Esophagus squamous epithelium (tissue), 5 donors: ENCODE results near the gene SLC8A2. TPM values are rescaled to one million over a fixed set of nuclear protein-coding genes. Genes with fewer than 3 reads are reported as not detected.

ENCODE experiments used
- DNase-seq: peaks from one replicate; lab custom pipeline; 2025; lab: John Stamatoyannopoulos, UW
- H3K27ac ChIP-seq, 4 donors: fragments of 200-600 bp; sonication (generic); one replicate each; pipeline ENCODE4 v1.5.1; 2016 to 2019; ENCODE audit warnings: mild to moderate bottlenecking in 1 of 4
- H3K27me3 ChIP-seq, 4 donors: fragments of 200-600 bp; sonication (generic); 1 replicate in 3 of 4; 2 replicates in 1 of 4; pipeline versions ENCODE4 v1.5.1 to v1.6.0; 2017 to 2021; ENCODE audit warnings: antibody characterized with exemption in 1 of 4
- H3K36me3 ChIP-seq, 3 donors: fragments of 200-600 bp; sonication (generic); one replicate each; pipeline ENCODE4 v1.5.1; 2016 to 2019
- H3K4me1 ChIP-seq, 3 donors: fragments of 200-600 bp; sonication (generic); one replicate each; pipeline ENCODE4 v1.5.1; 2017 to 2019
- H3K4me3 ChIP-seq, 4 donors: fragments of 200-600 bp; sonication (generic); 1 replicate in 3 of 4; 2 replicates in 1 of 4; pipeline ENCODE4 v1.5.1; 2016 to 2019; ENCODE audit warnings: mild to moderate bottlenecking in 2 of 4, moderate library complexity in 1 of 4
- H3K9me3 ChIP-seq, 3 donors: fragments of 200-600 bp; sonication (generic); one replicate each; pipeline ENCODE4 v1.5.1; 2016 to 2019
- POLR2A ChIP-seq, 4 donors: fragments of 450-650 bp; IDR thresholded peaks; one replicate each; pipeline ENCODE4 v1.6.1; 2017; ENCODE audit warnings: antibody characterized with exemption in 4 of 4, mild to moderate bottlenecking in 4 of 4, moderate library complexity in 3 of 4
- WGBS, 2 donors: methylation state at CpG; one replicate each; pipeline ENCODE4 v1.1.5; 2018; 5-methylcytosine and 5-hydroxymethylcytosine counted together
- intact Hi-C: fragments of 100-400 bp; cut with DNase I; formaldehyde crosslinking; loops from one replicate; pipeline ENCODE4 v1.15.0; 2022
- total RNA-seq, 4 donors: library from RNA; depleted of rRNA; stranded (reverse); fragments of >200 nt; gene quantifications; one replicate each; pipeline ENCODE4 v1.1.0, GENCODE V29; 2016
- TF ChIP-seq, protein P1 (sequence below), 6 experiments: fragments of 450-650 bp in 4 of 6; fragments of 200-600 bp in 2 of 6; sonication (generic) in 2 of 6; IDR thresholded peaks; one replicate each; pipeline ENCODE4 v1.5.1; 2016 to 2019; ENCODE audit warnings: antibody characterized with exemption in 6 of 6, mild to moderate bottlenecking in 4 of 6, moderate library complexity in 4 of 6
- donor health status: DM: yes; HTN: yes; CAD: no.

The SLC8A2 gene
- total RNA-seq, 4 donors from 2014 or later = 0.08 to 5.0 (median 3.6) TPM; not detected in 1

DNA sequence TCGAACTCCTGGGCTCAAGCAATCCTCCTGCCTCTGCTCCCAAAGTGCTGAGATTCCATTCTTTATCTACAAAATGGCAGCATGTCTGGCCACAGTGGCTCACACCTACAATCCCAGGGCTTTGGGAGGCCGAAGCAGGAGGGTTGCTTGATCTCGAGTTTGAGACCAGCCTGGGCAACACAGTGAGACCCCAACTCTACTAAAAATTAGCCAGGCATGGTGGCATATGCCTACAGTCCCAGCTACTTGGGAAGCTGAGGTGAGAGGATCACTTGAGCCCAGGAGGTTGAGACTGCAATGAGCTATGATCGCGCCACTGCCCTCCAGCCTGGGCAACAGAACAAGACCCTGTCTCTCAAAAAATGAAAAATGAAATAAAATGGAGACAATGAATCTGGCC lies 37.0 kb upstream of the SLC8A2 start:
- peak overlapping the region in 3 of 4 donors; percentile 97 to 99 (median 99) for H3K27ac ChIP-seq
- no peaks in the 10 kb centered on the region for H3K9me3 ChIP-seq
- 51 to 52% methylated on average over 3 of the region's 5 CpGs for WGBS, 2 donors
- H3K36me3 ChIP-seq = peaks cover 0 to 30% (median 7%) of the 10 kb centered on the region in 3 donors
- H3K4me3 ChIP-seq = no peak overlapping the region
- no peaks in the 10 kb centered on the region for H3K27me3 ChIP-seq
- intact Hi-C loops = no loop called here
- TF ChIP-seq, protein P1, sequence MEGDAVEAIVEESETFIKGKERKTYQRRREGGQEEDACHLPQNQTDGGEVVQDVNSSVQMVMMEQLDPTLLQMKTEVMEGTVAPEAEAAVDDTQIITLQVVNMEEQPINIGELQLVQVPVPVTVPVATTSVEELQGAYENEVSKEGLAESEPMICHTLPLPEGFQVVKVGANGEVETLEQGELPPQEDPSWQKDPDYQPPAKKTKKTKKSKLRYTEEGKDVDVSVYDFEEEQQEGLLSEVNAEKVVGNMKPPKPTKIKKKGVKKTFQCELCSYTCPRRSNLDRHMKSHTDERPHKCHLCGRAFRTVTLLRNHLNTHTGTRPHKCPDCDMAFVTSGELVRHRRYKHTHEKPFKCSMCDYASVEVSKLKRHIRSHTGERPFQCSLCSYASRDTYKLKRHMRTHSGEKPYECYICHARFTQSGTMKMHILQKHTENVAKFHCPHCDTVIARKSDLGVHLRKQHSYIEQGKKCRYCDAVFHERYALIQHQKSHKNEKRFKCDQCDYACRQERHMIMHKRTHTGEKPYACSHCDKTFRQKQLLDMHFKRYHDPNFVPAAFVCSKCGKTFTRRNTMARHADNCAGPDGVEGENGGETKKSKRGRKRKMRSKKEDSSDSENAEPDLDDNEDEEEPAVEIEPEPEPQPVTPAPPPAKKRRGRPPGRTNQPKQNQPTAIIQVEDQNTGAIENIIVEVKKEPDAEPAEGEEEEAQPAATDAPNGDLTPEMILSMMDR (IDR thresholded peaks at IDR 0.05) = no peak
- no peak for TF ChIP-seq POLR2A (IDR thresholded peaks at IDR 0.05)
- H3K4me1 ChIP-seq = peaks cover 65 to 78% (median 65%) of the 10 kb centered on the region in 3 donors
- DNase-seq = no peak

DNA sequence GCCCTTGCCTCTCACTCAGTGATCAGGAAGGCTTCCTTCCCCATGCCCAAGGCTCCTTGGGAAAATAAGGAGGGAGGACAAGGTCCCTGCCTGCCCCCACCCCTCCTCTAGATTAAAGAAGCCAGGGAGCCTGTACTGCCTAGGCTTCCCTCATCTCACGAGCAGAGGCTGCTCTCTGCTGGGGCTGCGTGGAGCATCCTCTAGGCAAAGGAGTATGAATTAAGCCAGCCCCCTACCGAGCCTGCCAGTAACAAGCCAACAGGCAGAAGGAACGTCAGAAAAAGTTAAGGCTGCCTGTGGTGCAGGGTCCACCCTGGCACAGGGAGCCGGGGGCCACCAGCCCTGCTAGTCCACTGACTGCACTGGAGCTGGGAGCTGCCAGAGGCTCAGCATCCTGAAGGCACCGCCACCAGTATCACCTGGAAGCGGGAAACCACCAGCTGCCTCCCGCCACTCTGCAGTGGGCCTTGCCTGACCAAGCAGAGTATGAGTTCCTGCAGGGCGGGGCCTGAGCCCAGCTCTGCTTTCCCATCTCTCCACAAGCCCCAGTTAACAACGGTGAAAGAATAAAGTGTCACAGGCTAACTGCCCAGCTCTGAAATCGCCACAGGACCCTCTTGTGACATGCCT lies 36.3 kb upstream of the SLC8A2 start:
- H3K27me3 ChIP-seq = no peaks in the 10 kb centered on the region
- H3K4me1 ChIP-seq = peaks cover 59 to 71% (median 59%) of the 10 kb centered on the region in 3 donors
- H3K9me3 ChIP-seq = no peaks in the 10 kb centered on the region
- no peak for DNase-seq
- H3K36me3 ChIP-seq = peaks cover 0 to 37% (median 13%) of the 10 kb centered on the region in 3 donors
- peak overlapping the region in 3 of 4 donors; percentile 97 to 99 (median 99) for H3K27ac ChIP-seq
- 40 to 54% methylated on average over 1 to 2 of the region's 11 CpGs for WGBS, 2 donors
- no peak overlapping the region for H3K4me3 ChIP-seq
- TF ChIP-seq, protein P1 (IDR thresholded peaks at IDR 0.05) = no peak
- TF ChIP-seq POLR2A (IDR thresholded peaks at IDR 0.05) = no peak
- intact Hi-C loops = no loop called here

DNA sequence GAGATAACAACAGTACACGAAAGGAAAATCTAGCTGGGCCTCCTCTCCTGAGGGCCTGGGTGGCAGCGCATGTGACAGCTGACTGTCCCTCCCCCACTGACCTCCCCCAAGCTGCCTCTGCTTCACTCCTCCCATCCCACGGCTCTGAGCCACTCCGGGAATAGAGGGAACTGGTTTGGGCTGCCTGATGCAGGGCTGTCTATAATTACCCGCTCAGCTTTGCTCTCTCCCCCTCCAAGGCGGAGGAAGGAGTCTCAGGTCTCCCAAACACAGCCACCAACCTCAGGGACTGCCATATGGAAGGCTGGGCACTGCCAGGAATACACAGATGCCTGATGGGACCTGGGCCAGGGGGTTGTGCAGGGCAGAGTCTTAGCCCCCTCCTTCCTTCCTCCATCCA lies 35.3 kb upstream of the SLC8A2 start:
- intact Hi-C loops = no loop called here
- H3K27ac ChIP-seq = peak overlapping the region in 2 of 4 donors; percentile 99
- H3K9me3 ChIP-seq = no peaks in the 10 kb centered on the region
- no peak overlapping the region for H3K4me3 ChIP-seq
- TF ChIP-seq POLR2A (IDR thresholded peaks at IDR 0.05) = no peak
- TF ChIP-seq, protein P1 (IDR thresholded peaks at IDR 0.05) = no peak
- peaks cover 48 to 60% (median 49%) of the 10 kb centered on the region in 3 donors for H3K4me1 ChIP-seq
- WGBS, 2 donors = 58 to 60% methylated on average over 4 to 6 of the region's 6 CpGs
- H3K36me3 ChIP-seq = peaks cover 0 to 47% (median 19%) of the 10 kb centered on the region in 3 donors
- H3K27me3 ChIP-seq = no peaks in the 10 kb centered on the region
- DNase-seq = no peak

DNA sequence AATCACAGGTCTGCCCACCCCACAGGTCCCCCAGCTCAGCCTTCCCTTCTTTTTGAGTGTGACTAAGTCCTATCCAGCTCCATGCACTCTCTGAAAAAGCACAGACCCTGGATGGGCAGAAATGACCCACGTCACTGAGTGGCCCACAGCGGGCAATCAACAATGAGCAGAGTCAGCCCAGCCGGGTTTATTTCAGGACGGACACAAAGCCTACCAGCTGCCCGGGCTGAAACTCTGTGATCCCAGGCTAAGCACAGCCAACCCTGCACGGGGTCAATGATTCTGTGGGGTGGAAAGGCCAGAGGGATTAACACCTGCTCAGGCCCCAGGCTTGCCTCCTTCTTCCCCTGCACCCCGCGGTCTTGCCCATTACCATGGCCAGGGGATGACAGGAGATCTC lies 34.8 kb upstream of the SLC8A2 start:
- Histone ChIP-seq H3K9me3 (no peaks in the 10 kb centered on the region), H3K27me3 (no peaks in the 10 kb centered on the region), H3K36me3 (peaks cover 0 to 52% (median 23%) of the 10 kb centered on the region in 3 donors), H3K4me1 (peaks cover 43 to 56% (median 44%) of the 10 kb centered on the region in 3 donors), H3K27ac (peak overlapping the region in 1 of 4 donors; percentile 99), H3K4me3 (no peak overlapping the region)
- WGBS, 2 donors = 79 to 85% methylated on average over 7 of the region's 8 CpGs
- DNase-seq = no peak
- TF ChIP-seq, protein P1 (IDR thresholded peaks at IDR 0.05) = no peak
- TF ChIP-seq POLR2A (IDR thresholded peaks at IDR 0.05) = no peak
- intact Hi-C loops = no loop called here

DNA sequence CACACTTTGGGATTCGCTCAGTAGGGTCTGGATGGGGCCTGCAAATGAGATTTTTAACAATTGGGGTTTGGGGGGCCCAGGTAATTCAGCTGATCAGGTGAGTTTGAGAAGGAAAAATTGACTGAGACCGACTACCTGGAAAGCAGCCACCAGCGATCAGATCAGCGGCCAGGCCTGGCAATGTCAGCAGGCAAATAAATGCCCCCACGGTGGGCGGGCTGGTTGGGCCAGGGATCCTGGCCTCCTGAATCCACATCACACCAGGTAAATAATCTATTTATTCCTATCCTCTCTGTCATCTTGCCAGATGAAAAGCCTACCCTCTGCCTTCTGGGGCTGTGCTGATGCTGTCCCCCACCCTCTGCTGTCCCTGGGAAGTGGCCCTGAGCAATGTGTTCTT lies 33.8 kb upstream of the SLC8A2 start:
- no peaks in the 10 kb centered on the region for H3K27me3 ChIP-seq
- H3K36me3 ChIP-seq = peaks cover 0 to 62% (median 33%) of the 10 kb centered on the region in 3 donors
- H3K9me3 ChIP-seq = no peaks in the 10 kb centered on the region
- no peak for TF ChIP-seq POLR2A (IDR thresholded peaks at IDR 0.05)
- TF ChIP-seq, protein P1 (IDR thresholded peaks at IDR 0.05) = no peak
- H3K4me1 ChIP-seq = peaks cover 33 to 56% (median 34%) of the 10 kb centered on the region in 3 donors
- H3K4me3 ChIP-seq = no peak overlapping the region
- intact Hi-C loops = no loop called here
- 85 to 89% methylated on average over 6 of the region's 6 CpGs for WGBS, 2 donors
- H3K27ac ChIP-seq = no peak overlapping the region
- no peak for DNase-seq
